Tibial artery (tissue), 4 donors: ENCODE measurements around the gene ARHGAP25.

ENCODE experiments used
- DNase-seq, 2 donors: peaks; one replicate each; pipeline ENCODE4 v3.0.0-alpha.2; 2019
- H3K27ac ChIP-seq, 2 donors: fragments of 200-600 bp; sonication (generic) in 1 of 2; 1 replicate in 1 of 2; 2 replicates in 1 of 2; pipeline ENCODE4 v1.5.1; 2018 to 2019; ENCODE audit warnings: mild to moderate bottlenecking in 1 of 2
- H3K27me3 ChIP-seq, 2 donors: fragments of 200-600 bp; sonication (generic) in 1 of 2; one replicate each; pipeline versions ENCODE4 v1.5.1 to v1.6.0; 2016 to 2019
- H3K36me3 ChIP-seq, 3 donors: fragments of 200-600 bp; sonication (generic) in 2 of 3; one replicate each; pipeline ENCODE4 v1.5.1; 2016 to 2019; ENCODE audit warnings: mild to moderate bottlenecking in 2 of 3
- H3K4me1 ChIP-seq, 4 donors: fragments of 200-600 bp; sonication (generic) in 2 of 4; 1 replicate in 3 of 4; 2 replicates in 1 of 4; pipeline ENCODE4 v1.5.1; 2016 to 2019
- H3K4me3 ChIP-seq, 2 donors: fragments of 200-600 bp; sonication (generic) in 1 of 2; 1 replicate in 1 of 2; 2 replicates in 1 of 2; pipeline ENCODE4 v1.5.1; 2018 to 2019; ENCODE audit warnings: mild to moderate bottlenecking in 2 of 2
- H3K9me3 ChIP-seq, 3 donors: fragments of 200-600 bp; sonication (generic) in 1 of 3; one replicate each; pipeline ENCODE4 v1.5.1; 2016 to 2019
- CTCF ChIP-seq, 2 experiments: fragments of 200-600 bp in 1 of 2; fragments of 450-650 bp in 1 of 2; IDR thresholded peaks; one replicate each; pipeline ENCODE4 v1.5.1; 2017 to 2019; ENCODE audit warnings: antibody characterized with exemption in 2 of 2, mild to moderate bottlenecking in 1 of 2, moderate library complexity in 1 of 2
- intact Hi-C: fragments of 100-400 bp; cut with DNase I; formaldehyde crosslinking; loops from one replicate; pipeline ENCODE4 v1.15.0; 2023; ENCODE audit warnings: low total_unique reads

ARHGAP25 gene

DNA sequence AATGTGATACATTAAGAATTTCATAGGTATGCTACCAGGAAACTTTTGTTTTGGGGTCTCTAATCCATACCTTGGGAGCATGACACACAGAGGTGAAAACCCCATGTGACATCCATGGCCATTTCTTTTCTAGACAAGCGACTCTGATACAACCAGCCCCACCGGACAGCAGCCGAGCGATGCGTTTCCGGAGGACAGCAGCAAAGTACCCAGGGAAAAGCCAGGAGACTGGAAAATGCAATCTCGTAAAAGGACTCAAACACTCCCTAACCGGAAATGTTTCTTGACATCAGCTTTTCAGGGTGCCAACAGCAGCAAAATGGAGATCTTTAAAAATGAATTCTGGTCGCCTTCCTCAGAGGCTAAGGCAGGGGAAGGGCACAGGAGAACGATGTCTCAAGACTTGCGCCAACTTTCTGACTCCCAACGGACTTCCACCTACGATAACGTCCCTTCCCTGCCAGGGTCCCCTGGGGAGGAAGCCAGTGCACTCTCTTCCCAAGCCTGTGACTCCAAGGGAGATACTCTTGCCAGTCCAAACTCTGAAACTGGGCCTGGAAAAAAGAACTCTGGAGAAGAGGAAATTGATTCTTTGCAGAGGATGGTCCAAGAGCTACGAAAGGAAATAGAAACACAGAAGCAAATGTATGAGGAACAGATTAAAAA is 87.7 kb downstream of the ARHGAP25 start:
- Histone ChIP-seq H3K9me3 (no peaks in the 10 kb centered on the region), H3K4me1 (peaks cover 0 to 12% (median 0%) of the 10 kb centered on the region in 4 donors), H3K36me3 (no peaks in the 10 kb centered on the region), H3K27me3 (no peaks in the 10 kb centered on the region), H3K27ac (peak overlapping the region; percentile 38 to 51), H3K4me3 (peak overlapping the region in 1 of 2 donors; percentile 13)
- no peak for TF ChIP-seq CTCF (IDR thresholded peaks at IDR 0.05)
- DNase-seq: no peak
- intact Hi-C loops: no loop called here

DNA sequence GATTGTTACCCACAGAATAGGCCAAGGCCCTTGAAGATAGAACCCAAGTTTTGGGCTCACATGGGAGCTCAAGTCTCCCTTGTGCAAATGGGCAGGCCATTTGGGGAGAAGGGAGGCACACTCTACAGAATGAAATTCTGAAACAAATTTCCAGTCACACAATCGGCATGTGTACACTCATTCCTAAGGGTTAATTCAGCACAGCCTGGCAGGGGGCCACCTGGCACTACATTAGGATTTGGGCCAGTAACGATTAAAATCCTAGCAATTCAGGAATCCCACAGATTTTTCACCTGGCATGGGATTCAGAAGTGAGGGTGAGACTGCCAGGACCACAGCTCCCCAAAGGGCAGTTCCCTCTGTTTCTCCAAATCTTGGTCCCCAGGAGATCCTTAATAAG is 90.2 kb downstream of the ARHGAP25 start:
- Histone ChIP-seq H3K36me3 (no peaks in the 10 kb centered on the region), H3K4me3 (no peak overlapping the region), H3K27ac (no peak overlapping the region), H3K27me3 (no peaks in the 10 kb centered on the region), H3K9me3 (no peaks in the 10 kb centered on the region), H3K4me1 (peaks cover 0 to 29% (median 20%) of the 10 kb centered on the region in 4 donors)
- TF ChIP-seq CTCF (IDR thresholded peaks at IDR 0.05): no peak
- intact Hi-C loops: no loop called here
- DNase-seq: no peak

DNA sequence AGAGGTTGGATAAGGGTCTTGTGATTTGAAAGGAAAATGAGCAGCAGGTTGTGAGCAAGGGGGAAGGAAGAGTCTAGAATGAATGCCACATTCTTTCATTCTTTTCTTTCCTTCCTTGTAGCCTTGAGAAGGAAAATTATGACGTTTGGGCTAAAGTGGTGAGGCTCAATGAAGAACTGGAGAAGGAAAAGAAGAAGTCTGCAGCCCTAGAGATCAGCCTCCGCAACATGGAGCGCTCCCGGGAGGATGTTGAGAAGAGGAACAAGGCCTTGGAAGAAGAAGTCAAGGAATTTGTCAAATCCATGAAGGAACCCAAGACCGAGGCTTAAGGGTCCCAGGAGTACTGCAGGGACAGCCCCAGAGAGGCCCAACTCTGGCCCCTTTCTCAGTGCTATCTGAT is 91.3 kb downstream of the ARHGAP25 start:
- Histone ChIP-seq H3K36me3 (no peaks in the 10 kb centered on the region), H3K27ac (no peak overlapping the region), H3K4me3 (no peak overlapping the region), H3K27me3 (no peaks in the 10 kb centered on the region), H3K9me3 (no peaks in the 10 kb centered on the region), H3K4me1 (peaks cover 0 to 33% (median 25%) of the 10 kb centered on the region in 4 donors)
- intact Hi-C loops: no loop called here
- DNase-seq: no peak
- TF ChIP-seq CTCF (IDR thresholded peaks at IDR 0.05): no peak

GRCh38 chr2:68827666-68828065 is 93.1 kb downstream of the ARHGAP25 start:
- peak overlapping the region in 1 of 2 donors; percentile 87 for H3K27ac ChIP-seq
- no peak for TF ChIP-seq CTCF (IDR thresholded peaks at IDR 0.05)
- no peaks in the 10 kb centered on the region for H3K27me3 ChIP-seq
- peaks cover 0 to 51% (median 42%) of the 10 kb centered on the region in 4 donors for H3K4me1 ChIP-seq
- no peak for DNase-seq
- H3K9me3 ChIP-seq: no peaks in the 10 kb centered on the region
- intact Hi-C loops: no loop called here
- H3K4me3 ChIP-seq: no peak overlapping the region
- no peaks in the 10 kb centered on the region for H3K36me3 ChIP-seq

DNA sequence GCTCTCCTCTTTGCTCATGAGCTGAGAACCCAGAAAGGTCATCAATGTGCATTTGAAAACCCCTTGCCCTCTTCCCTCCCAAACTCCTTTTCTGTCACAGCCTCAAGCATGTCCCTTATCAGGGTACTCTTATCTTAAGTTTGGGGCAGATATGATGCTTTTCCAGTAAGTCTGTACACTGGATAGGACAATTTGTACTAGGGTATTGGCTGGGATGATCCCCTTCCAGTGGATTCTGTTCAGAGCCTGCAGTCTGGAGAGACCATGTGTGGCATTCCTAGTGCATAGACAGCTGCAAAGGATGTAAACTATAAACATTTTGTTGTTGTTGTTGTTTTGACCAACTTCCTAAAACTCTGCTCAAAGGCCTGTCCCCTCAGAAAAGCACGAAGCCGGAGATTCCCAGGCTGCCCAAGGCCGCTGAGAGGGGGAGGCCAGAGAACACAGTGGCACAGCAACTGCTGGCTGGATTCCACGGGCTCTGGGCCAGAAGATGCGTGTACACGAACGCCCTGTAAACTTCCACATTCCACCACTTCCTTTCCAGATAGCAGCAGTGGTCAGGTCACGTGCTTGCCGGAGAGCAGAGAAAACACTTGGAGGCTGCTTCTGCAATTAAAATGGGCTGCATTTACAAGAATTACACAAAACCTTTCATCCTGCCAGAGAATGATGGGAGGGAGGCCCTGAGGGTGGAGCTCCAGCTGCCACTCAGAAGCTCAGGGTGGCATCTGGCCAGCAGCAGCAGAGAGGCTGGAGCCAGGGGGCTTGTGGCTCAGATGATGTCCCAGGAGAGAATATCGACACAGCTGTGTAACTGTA is 94.5 kb downstream of the ARHGAP25 start:
- H3K27me3 ChIP-seq: no peaks in the 10 kb centered on the region
- peaks cover 0 to 57% (median 45%) of the 10 kb centered on the region in 4 donors for H3K4me1 ChIP-seq
- H3K36me3 ChIP-seq: no peaks in the 10 kb centered on the region
- TF ChIP-seq CTCF (IDR thresholded peaks at IDR 0.05): peak in 1 of 2 experiments; percentile 19
- peak overlapping the region; percentile 86 to 87 for H3K27ac ChIP-seq
- no peaks in the 10 kb centered on the region for H3K9me3 ChIP-seq
- DNase-seq: peak; percentile 97 to 98
- intact Hi-C loops: no loop called here
- peak overlapping the region; percentile 5 to 19 for H3K4me3 ChIP-seq
